Measurements from ENCODE around the gene TMEM132A.
"Not testable (repeated sequence)": the region's sequence is repeated elsewhere in the genome, so short reads cannot be mapped to it uniquely, and the experiment has no call there.

Gene TMEM132A

DNA sequence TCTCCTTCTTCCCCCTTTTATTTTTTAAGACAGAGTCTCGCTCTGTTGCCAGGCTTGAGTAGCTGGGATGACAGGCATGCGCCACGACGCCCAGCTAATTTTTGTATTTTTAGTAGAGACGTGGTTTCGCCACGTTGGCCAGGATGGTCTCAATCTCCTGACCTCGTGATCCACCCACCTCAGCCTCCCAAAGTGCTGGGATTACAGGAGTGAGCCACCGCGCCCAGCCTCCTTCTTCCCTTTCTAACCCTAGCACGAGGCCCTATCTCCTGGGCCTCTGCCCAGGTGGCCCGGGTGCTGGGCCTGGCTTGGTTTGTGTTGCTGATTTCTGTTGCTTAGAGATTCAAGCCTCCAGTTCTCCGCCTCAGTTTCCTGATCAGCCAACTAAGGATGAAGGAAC lies 50.1 kb downstream of the TMEM132A start:
- not testable (repeated sequence) for H3K27me3 ChIP-seq (ENCODE audit: control insufficient read depth, insufficient read depth, low read length); H3K4me3 ChIP-seq (ENCODE audit: low read depth, low read length); H3K36me3 ChIP-seq (ENCODE audit: control insufficient read depth, insufficient read depth, low read length); H3K4me1 ChIP-seq (ENCODE audit: control insufficient read depth, insufficient read depth, low read length); H3K9me3 ChIP-seq (ENCODE audit: control insufficient read depth, insufficient read depth, low read length); H3K9ac ChIP-seq (ENCODE audit: low read depth, low read length)

DNA sequence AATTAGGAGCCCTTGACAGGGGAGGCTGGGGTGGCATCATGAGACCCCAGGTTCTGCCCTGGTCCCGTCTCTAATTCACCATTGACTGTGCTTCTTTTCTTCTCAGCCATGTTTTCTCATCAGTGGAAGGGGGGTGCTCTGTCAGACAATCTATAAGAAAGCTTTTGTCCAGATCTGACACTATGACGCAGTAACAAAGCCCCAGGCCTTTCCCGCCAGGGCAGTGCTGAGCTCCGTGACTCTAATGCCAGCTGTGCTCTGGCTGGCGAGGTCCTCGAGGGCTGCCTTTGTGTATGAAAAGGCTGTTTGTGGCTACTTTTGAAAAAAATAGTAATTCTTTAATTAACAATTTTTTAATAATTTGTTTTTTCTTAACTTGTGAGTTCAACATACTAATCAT lies 50.5 kb downstream of the TMEM132A start:
- Histone ChIP-seq H3K36me3 (ENCODE audit: control insufficient read depth, insufficient read depth, low read length) (no peaks in the 10 kb centered on the region), H3K27me3 (ENCODE audit: control insufficient read depth, insufficient read depth, low read length) (no peaks in the 10 kb centered on the region), H3K4me1 (ENCODE audit: control insufficient read depth, insufficient read depth, low read length) (no peaks in the 10 kb centered on the region), H3K9me3 (ENCODE audit: control insufficient read depth, insufficient read depth, low read length) (no peaks in the 10 kb centered on the region), H3K4me3 (ENCODE audit: low read depth, low read length) (no peak overlapping the region), H3K9ac (ENCODE audit: low read depth, low read length) (no peak overlapping the region)

DNA sequence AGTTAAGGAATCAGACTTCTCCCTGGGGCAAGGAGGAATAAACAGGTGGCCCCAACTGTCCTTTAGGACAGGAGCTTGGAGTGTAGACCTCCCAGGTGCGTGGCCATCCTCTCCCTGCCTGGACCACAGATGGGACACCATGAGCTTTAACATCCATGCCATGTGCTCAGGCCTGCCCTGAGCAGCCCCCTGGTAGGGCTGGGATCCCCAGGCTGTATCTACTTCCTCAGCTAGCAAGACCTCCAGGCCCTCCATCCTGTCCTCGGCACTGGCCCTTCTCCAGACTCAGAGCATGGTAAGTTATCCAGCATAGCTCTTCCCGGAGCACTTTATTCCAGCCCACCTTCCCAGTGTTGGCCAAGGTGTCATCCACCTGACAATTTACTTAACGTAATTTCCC lies 53.0 kb downstream of the TMEM132A start:
- Histone ChIP-seq H3K36me3 (ENCODE audit: control insufficient read depth, insufficient read depth, low read length) (no peaks in the 10 kb centered on the region), H3K9me3 (ENCODE audit: control insufficient read depth, insufficient read depth, low read length) (no peaks in the 10 kb centered on the region), H3K4me3 (ENCODE audit: low read depth, low read length) (no peak overlapping the region), H3K27me3 (ENCODE audit: control insufficient read depth, insufficient read depth, low read length) (no peaks in the 10 kb centered on the region), H3K9ac (ENCODE audit: low read depth, low read length) (no peak overlapping the region), H3K4me1 (ENCODE audit: control insufficient read depth, insufficient read depth, low read length) (no peaks in the 10 kb centered on the region)

DNA sequence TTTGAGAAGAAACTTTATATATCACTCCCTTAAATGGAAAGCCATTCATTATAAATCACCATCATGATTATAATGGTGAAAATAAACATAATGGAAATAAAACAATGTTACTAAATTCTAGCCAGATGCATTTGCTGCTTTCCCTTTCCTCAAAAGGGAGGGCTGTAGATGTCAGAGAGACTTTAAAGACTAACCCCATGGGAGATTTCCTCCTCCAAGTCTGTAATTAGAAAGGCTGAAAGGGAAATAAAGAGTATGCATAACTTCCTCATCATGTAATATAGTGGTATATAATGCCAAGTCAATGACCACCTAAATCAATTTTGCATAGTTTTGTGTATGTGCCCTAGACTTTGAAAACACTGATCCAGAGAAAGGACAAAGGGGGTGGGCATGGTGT lies 53.6 kb downstream of the TMEM132A start:
- no peaks in the 10 kb centered on the region for H3K4me1 ChIP-seq (ENCODE audit: control insufficient read depth, insufficient read depth, low read length)
- no peak overlapping the region for H3K4me3 ChIP-seq (ENCODE audit: low read depth, low read length)
- no peaks in the 10 kb centered on the region for H3K27me3 ChIP-seq (ENCODE audit: control insufficient read depth, insufficient read depth, low read length)
- H3K9ac ChIP-seq (ENCODE audit: low read depth, low read length), result no peak overlapping the region
- no peaks in the 10 kb centered on the region for H3K36me3 ChIP-seq (ENCODE audit: control insufficient read depth, insufficient read depth, low read length)
- H3K9me3 ChIP-seq (ENCODE audit: control insufficient read depth, insufficient read depth, low read length), result no peaks in the 10 kb centered on the region

DNA sequence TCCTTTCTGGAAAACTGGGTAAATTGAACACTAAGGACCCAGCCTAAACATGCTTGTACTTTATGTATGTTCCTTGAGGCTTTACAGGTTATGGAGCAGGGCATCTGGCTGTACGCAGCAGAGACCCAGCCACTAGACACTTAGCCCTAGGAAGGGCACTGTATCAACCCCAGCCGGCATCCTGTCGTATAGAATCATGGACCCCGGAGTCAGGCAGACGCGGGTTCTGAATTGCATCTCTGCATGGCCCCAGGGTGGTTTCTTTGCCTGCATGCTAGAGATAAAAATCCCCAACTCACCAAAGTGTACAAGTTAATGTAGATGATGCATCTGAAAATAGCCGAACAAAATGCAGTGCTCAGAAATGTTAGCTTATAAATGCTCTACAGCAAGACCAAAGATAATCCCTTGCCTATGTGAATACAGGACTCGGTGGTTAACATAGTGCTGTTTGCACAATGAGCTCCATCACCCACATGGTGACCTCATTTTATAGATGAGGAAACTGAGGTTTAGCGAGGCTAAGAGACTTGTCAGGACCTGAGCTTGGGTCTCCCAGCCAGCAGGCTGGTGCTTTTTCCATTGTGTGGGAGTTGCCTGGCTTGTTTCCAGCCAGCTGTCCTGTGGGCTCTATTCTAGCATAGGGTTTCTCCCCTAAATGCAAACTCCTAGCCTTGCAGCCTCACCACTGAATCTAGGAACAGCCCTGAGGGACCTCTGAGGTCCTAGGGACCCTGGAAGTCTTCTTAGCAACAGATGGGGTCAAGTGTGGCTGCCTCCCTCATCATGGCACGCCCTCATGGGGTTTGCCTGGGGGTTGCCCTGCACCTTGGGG lies 54.5 kb downstream of the TMEM132A start:
- Histone ChIP-seq H3K27me3 (ENCODE audit: control insufficient read depth, insufficient read depth, low read length) (no peaks in the 10 kb centered on the region), H3K4me3 (ENCODE audit: low read depth, low read length) (no peak overlapping the region), H3K9ac (ENCODE audit: low read depth, low read length) (no peak overlapping the region), H3K4me1 (ENCODE audit: control insufficient read depth, insufficient read depth, low read length) (no peaks in the 10 kb centered on the region), H3K9me3 (ENCODE audit: control insufficient read depth, insufficient read depth, low read length) (no peaks in the 10 kb centered on the region), H3K36me3 (ENCODE audit: control insufficient read depth, insufficient read depth, low read length) (no peaks in the 10 kb centered on the region)

DNA sequence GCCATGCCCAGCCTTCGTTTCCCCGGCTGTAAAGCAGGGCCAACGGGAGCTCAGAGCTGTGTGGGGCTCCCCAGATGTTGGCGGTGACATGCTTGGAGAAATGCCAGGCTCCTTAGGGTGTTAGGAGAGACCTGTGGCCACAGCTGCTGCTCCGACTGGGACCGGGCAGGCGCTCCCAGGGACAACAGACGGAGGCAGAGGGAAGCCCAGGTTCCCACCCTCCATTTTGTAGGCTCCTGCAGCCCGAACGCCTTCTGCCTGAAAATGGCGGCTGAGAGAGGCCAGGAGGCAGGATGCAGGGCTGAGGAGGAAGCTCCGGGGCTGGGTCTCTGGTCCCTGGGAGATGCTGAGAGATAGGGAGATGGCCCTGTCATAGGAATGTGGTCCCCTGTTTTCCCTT lies 57.3 kb downstream of the TMEM132A start:
- no peaks in the 10 kb centered on the region for H3K4me1 ChIP-seq (ENCODE audit: control insufficient read depth, insufficient read depth, low read length)
- H3K4me3 ChIP-seq (ENCODE audit: low read depth, low read length), result no peak overlapping the region
- H3K9ac ChIP-seq (ENCODE audit: low read depth, low read length), result no peak overlapping the region
- no peaks in the 10 kb centered on the region for H3K36me3 ChIP-seq (ENCODE audit: control insufficient read depth, insufficient read depth, low read length)
- no peaks in the 10 kb centered on the region for H3K9me3 ChIP-seq (ENCODE audit: control insufficient read depth, insufficient read depth, low read length)
- H3K27me3 ChIP-seq (ENCODE audit: control insufficient read depth, insufficient read depth, low read length), result no peaks in the 10 kb centered on the region

DNA sequence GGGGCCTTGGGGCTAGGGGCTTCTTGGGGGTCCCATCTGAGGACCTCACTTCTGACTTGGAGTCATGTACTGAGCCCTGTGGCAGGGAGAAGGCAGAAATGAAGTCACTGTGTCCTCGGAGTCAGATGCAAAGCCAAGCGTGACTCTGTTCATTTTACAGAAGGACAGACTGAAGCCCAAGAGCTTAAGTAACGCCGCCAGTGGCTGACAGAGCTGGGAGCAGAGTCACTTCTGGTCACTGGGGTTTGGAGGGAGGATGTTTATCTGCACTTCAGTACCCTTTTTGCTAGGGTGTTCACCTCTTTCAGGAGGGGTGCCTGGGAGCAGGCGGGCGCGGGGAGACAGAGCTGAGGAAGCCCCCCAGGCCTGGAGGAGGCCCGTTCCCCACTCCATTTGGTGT lies 57.9 kb downstream of the TMEM132A start:
- no peaks in the 10 kb centered on the region for H3K36me3 ChIP-seq (ENCODE audit: control insufficient read depth, insufficient read depth, low read length)
- H3K9ac ChIP-seq (ENCODE audit: low read depth, low read length), result no peak overlapping the region
- H3K9me3 ChIP-seq (ENCODE audit: control insufficient read depth, insufficient read depth, low read length), result no peaks in the 10 kb centered on the region
- H3K4me1 ChIP-seq (ENCODE audit: control insufficient read depth, insufficient read depth, low read length), result no peaks in the 10 kb centered on the region
- no peaks in the 10 kb centered on the region for H3K27me3 ChIP-seq (ENCODE audit: control insufficient read depth, insufficient read depth, low read length)
- no peak overlapping the region for H3K4me3 ChIP-seq (ENCODE audit: low read depth, low read length)

DNA sequence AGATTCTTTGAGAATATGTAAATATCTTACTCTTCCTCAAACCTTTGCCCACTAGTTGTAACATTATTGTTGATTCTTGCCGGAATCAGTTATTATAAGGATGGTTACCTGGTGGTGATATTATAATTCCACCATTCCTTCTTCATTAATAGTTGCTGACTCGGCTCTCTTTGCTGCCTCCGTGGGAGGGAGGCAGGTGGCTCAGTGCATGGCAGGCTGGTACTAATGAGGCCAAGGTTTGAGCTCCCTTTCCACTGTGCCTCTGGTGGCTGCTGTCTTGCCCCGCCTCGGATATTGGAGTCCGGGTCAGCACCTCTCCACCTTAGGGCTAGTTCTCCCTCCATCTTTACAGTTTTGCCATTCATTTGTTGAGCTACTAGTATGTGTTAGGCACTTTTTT lies 59.9 kb downstream of the TMEM132A start:
- no peaks in the 10 kb centered on the region for H3K27me3 ChIP-seq (ENCODE audit: control insufficient read depth, insufficient read depth, low read length)
- H3K36me3 ChIP-seq (ENCODE audit: control insufficient read depth, insufficient read depth, low read length), result no peaks in the 10 kb centered on the region
- no peak overlapping the region for H3K9ac ChIP-seq (ENCODE audit: low read depth, low read length)
- no peak overlapping the region for H3K4me3 ChIP-seq (ENCODE audit: low read depth, low read length)
- no peaks in the 10 kb centered on the region for H3K4me1 ChIP-seq (ENCODE audit: control insufficient read depth, insufficient read depth, low read length)
- H3K9me3 ChIP-seq (ENCODE audit: control insufficient read depth, insufficient read depth, low read length), result no peaks in the 10 kb centered on the region

DNA sequence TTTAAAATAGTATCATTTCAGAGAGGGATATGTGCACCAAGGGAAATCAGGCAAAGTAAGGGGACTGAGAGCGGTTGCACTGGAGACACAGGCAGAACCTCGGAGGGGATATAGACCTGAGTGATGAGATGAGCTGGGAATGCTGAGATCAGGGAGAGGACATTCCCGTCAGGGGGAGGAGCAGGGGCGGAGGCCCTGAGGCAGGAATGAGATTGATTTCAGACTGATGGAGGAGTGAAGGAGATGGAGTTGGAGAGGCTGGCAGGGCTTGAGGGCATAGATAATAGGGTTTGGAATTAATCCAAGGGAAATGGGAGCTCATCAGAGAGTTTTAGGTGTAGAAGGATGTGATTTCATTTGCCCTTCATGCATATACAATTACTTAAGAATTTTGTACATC lies 60.4 kb downstream of the TMEM132A start:
- H3K4me1 ChIP-seq (ENCODE audit: control insufficient read depth, insufficient read depth, low read length), result no peaks in the 10 kb centered on the region
- no peak overlapping the region for H3K4me3 ChIP-seq (ENCODE audit: low read depth, low read length)
- no peaks in the 10 kb centered on the region for H3K27me3 ChIP-seq (ENCODE audit: control insufficient read depth, insufficient read depth, low read length)
- no peaks in the 10 kb centered on the region for H3K36me3 ChIP-seq (ENCODE audit: control insufficient read depth, insufficient read depth, low read length)
- no peaks in the 10 kb centered on the region for H3K9me3 ChIP-seq (ENCODE audit: control insufficient read depth, insufficient read depth, low read length)
- H3K9ac ChIP-seq (ENCODE audit: low read depth, low read length), result no peak overlapping the region

DNA sequence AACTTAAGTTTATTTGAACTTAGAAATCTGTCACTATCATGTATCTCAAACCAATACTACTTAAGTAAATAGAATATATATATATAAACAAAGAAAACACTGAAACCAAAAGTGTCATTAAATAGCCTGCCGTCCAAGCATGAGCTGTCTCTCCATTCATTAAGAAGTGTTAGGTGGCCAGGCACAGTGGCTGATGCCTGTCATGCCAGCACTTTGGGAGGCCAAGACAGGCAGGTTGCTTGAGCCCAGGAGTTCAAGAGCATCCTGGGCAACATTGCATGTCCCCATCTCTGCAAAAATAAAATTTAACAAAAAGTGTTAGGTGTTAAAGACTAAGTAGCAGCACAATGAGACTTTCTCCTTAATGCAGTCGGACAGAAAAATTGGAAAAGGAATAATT lies 61.2 kb downstream of the TMEM132A start:
- H3K9me3 ChIP-seq (ENCODE audit: control insufficient read depth, insufficient read depth, low read length), result no peaks in the 10 kb centered on the region
- H3K36me3 ChIP-seq (ENCODE audit: control insufficient read depth, insufficient read depth, low read length), result no peaks in the 10 kb centered on the region
- no peaks in the 10 kb centered on the region for H3K27me3 ChIP-seq (ENCODE audit: control insufficient read depth, insufficient read depth, low read length)
- H3K4me3 ChIP-seq (ENCODE audit: low read depth, low read length), result no peak overlapping the region
- H3K9ac ChIP-seq (ENCODE audit: low read depth, low read length), result no peak overlapping the region
- no peaks in the 10 kb centered on the region for H3K4me1 ChIP-seq (ENCODE audit: control insufficient read depth, insufficient read depth, low read length)

DNA sequence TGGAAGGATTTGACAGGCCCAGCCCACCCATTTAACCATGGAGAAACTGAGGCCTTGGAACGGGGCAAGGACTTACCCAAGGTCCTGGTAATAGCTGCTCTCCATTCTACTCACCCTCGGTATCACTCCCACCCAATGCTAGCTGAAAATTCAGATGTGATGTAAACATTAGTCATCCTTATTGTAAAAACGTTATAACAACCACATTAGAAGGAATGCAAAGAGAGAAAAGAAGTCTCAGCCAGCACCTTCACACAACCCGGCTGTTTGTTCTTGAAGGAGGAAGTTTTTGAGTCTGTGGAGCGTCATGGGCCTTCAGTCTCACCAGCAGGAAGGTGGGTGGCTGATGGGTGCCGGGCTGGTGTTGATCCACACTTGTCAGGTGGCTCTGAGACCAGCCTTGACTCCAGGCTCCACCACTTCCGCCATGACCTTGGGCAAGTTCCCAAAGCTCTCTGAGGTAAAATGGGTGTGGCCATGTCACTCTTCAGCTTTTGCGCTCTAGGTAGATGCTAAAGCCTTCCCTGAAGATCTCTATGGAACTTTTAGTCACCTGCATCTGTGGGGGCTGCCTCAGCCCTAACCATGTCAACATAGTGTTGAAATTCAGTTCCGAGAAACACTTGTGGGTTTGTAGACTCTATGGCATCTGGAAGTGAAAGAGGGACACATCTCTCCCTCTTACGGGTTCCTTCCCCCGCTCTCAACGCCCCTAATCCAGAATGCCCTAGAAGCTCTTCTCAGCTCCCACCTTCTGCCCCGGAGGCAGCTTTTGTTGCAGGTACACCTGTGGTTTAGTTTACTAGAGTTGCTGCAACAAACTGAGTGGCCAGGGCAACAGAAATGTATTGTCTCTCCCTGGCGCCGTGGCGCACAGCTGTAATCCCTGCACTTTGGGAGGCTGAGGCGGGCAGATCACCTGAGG lies 62.0 kb downstream of the TMEM132A start:
- H3K9ac ChIP-seq (ENCODE audit: low read depth, low read length), result no peak overlapping the region
- no peaks in the 10 kb centered on the region for H3K27me3 ChIP-seq (ENCODE audit: control insufficient read depth, insufficient read depth, low read length)
- H3K36me3 ChIP-seq (ENCODE audit: control insufficient read depth, insufficient read depth, low read length), result no peaks in the 10 kb centered on the region
- no peaks in the 10 kb centered on the region for H3K9me3 ChIP-seq (ENCODE audit: control insufficient read depth, insufficient read depth, low read length)
- no peak overlapping the region for H3K4me3 ChIP-seq (ENCODE audit: low read depth, low read length)
- H3K4me1 ChIP-seq (ENCODE audit: control insufficient read depth, insufficient read depth, low read length), result no peaks in the 10 kb centered on the region
